Neuron (in vitro differentiated cells): ENCODE measurements around the gene ROBO1.

Experiments used
- H2AFZ ChIP-seq: one replicate; pipeline ENCODE4 v1.6.1; 2013; ENCODE audit warnings: low read depth, mild to moderate bottlenecking, inconsistent platforms, low read length, moderate library complexity
- H3K27me3 ChIP-seq: one replicate; pipeline ENCODE4 v1.6.1; 2013; ENCODE audit warnings: low read length; ENCODE audit not compliant: insufficient read depth
- H3K36me3 ChIP-seq: one replicate; pipeline ENCODE4 v1.6.1; 2013; ENCODE audit warnings: low read length; ENCODE audit not compliant: insufficient read depth
- H3K4me1 ChIP-seq: one replicate; pipeline ENCODE4 v1.6.1; 2013; ENCODE audit warnings: low read length; ENCODE audit not compliant: insufficient read depth
- H3K4me3 ChIP-seq: 2 replicates; pipeline ENCODE4 v1.5.1; 2013; ENCODE audit warnings: mild to moderate bottlenecking, low read length, moderate library complexity
- H3K9me3 ChIP-seq: one replicate; pipeline ENCODE4 v1.6.1; 2013; ENCODE audit warnings: low read length

Gene ROBO1

DNA sequence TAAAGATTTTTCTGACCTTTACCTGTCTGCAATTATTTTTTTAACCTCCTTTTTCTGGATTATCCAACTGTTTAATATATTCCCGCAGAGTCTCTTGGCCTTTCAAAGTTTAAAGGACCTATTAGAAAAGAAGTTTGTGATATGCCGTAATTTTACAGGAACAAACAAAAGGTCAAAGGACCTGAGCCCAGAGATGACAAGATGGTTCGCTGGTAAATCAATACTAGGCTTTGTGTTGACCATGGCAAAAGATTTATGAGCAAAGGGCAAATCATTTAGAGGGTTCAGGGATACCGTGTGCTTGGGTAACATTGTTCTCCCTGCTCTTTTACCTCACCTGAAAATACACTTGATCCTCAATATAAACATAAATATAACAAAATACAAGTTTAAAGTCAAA lies 923.5 kb downstream of the ROBO1 start:
- no peak overlapping the region for H2AFZ ChIP-seq
- H3K4me3 ChIP-seq: no peak overlapping the region
- no peaks in the 10 kb centered on the region for H3K36me3 ChIP-seq
- peaks cover 4% of the 10 kb centered on the region for H3K4me1 ChIP-seq
- H3K9me3 ChIP-seq: no peaks in the 10 kb centered on the region
- H3K27me3 ChIP-seq: no peaks in the 10 kb centered on the region

DNA sequence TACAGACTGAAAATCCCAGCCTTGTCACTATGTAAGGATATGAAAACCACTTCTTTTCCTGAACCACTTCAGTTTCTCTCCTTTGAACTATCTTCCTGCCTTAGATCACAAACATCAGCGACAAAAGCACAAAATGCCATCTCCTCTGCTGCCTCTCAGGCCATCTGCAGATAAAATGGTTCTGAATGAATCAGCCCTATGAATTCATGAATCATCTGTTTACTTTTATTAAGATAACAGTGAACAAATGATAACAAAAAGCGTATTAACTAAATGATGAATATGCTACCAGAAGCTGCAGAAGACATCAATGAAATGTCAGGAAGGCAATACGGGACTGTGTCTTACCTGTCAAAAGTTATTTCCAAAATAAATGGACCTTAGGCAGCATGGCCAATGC lies 928.1 kb downstream of the ROBO1 start:
- Histone ChIP-seq H2AFZ (no peak overlapping the region), H3K9me3 (no peaks in the 10 kb centered on the region), H3K4me1 (peaks cover 4% of the 10 kb centered on the region), H3K27me3 (no peaks in the 10 kb centered on the region), H3K36me3 (no peaks in the 10 kb centered on the region), H3K4me3 (no peak overlapping the region)

DNA sequence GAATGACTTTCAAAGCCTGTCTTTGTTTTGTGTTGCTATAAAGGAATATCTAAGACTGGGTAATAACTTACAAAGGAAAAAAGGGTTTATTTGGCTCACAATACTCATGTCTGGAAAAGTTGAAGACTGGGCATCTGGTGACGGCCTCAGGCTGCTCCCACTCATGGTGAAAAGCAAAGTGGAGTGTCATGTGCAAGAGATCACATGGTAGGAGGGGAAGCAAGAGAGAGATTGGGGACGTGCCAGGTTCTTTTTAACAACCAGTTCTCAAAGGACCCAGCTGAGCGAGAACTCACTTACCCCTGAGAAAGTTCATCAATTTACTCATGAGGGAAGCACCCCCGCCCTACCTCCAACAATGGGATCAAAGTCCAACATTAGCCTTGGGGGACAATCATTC lies 929.4 kb downstream of the ROBO1 start:
- Histone ChIP-seq H3K9me3 (no peaks in the 10 kb centered on the region), H3K4me1 (peaks cover 4% of the 10 kb centered on the region), H3K36me3 (no peaks in the 10 kb centered on the region), H3K4me3 (no peak overlapping the region), H2AFZ (no peak overlapping the region), H3K27me3 (no peaks in the 10 kb centered on the region)

DNA sequence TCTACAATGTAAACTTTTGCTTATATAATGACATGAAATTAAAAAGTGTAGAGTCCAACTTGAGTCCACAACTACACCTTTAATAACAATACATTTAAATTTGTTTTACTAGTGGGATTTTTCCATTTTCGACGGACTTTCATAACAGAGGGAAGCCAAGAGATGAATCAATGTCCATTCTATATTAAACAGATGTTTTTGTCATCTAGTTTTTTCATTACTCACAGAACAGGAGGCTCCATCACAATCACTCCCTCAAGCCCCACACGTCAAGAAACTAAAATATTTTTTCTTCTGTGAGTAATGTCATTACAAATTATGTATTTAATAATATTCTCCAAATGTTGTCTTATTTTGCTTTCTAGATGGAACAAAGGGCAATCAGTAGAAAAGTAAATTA lies 932.9 kb downstream of the ROBO1 start:
- H3K9me3 ChIP-seq: no peaks in the 10 kb centered on the region
- no peaks in the 10 kb centered on the region for H3K27me3 ChIP-seq
- no peaks in the 10 kb centered on the region for H3K36me3 ChIP-seq
- H3K4me3 ChIP-seq: no peak overlapping the region
- H3K4me1 ChIP-seq: peaks cover 3% of the 10 kb centered on the region
- H2AFZ ChIP-seq: no peak overlapping the region

DNA sequence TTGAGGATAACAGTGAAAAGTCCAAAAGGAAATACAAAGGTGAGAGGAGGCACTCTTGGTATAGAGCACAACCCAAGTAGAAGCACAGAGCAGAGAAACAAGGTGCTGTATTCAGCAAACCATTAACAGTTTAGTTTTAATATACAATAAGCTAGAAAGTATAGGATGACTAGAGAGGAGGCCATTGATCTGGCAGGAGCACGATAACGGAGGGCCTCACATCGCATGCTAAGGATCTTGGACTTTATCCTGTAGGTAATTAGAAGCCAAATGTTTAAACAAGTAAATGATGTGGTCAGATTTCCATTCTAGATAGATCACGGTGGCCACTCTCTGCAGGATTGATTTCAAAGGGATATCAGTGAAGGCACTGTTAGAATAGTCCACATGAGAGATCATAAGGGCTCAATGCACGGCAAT lies 935.0 kb downstream of the ROBO1 start:
- Histone ChIP-seq H3K27me3 (no peaks in the 10 kb centered on the region), H2AFZ (no peak overlapping the region), H3K4me3 (no peak overlapping the region), H3K4me1 (no peaks in the 10 kb centered on the region), H3K9me3 (no peaks in the 10 kb centered on the region), H3K36me3 (no peaks in the 10 kb centered on the region)

DNA sequence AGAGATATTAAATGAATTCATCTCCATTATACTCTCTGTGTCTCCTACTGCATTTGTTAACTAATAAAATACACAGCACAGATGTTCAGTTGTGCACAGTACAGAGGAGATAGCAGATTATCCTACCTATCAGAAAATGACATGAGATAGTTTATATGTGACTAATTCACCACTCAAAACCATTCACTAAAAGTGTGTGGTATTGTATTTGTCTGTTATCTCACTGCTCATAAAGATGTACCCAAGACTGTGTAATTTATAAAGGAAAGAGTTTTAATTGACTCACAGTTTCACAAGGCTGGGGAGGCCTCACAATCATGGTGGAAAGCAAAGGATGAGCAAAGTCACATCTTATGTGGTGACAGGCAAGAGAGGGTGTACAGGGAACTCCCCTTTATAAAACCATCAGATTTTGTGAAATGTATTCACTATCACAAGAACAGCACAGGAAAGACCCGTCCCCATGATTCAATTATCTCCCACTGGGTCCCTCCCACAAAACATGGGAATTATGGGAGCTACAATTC lies 936.3 kb downstream of the ROBO1 start:
- H3K9me3 ChIP-seq: no peaks in the 10 kb centered on the region
- H3K27me3 ChIP-seq: no peaks in the 10 kb centered on the region
- H3K4me3 ChIP-seq: no peak overlapping the region
- no peak overlapping the region for H2AFZ ChIP-seq
- no peaks in the 10 kb centered on the region for H3K4me1 ChIP-seq
- H3K36me3 ChIP-seq: no peaks in the 10 kb centered on the region

DNA sequence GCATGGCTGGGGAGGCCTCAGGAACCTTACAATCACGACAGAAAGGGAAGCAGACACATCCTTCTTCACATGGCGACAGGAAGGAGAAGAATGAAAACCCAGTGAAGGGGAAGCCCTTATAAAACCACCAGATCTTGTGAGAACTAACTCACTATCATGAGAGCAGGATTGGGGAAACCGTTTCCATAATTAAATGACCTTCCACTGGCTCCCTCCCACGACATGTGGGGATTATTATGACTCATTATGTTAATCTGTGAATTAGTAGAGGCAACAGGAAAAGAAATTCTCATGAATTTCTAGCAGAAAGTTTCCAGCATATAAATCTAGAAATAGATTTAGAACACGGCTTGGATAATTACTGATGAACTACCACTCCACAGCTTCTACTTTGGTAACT lies 937.3 kb downstream of the ROBO1 start:
- no peaks in the 10 kb centered on the region for H3K36me3 ChIP-seq
- H2AFZ ChIP-seq: no peak overlapping the region
- H3K4me3 ChIP-seq: no peak overlapping the region
- H3K27me3 ChIP-seq: no peaks in the 10 kb centered on the region
- no peaks in the 10 kb centered on the region for H3K4me1 ChIP-seq
- H3K9me3 ChIP-seq: no peaks in the 10 kb centered on the region

DNA sequence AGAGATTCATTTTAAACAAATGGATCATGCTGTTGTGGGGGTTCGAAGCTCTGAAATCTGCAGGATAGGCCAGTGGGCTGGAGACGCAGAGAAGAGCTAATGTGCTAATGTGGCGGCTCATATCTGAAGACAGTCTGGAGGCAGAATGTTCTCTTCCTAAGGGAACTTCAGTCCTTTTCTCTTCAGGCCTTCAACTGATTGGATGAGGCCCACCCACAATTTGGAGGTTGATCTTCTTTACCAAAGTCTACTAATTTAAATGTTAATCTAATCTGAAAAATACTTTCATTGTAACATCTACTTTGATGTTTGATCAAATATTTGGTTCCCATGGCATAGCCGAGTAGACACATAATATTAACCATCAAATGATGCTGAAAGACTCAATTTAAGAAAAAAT lies 940.2 kb downstream of the ROBO1 start:
- H3K36me3 ChIP-seq: no peaks in the 10 kb centered on the region
- H3K4me3 ChIP-seq: no peak overlapping the region
- H3K4me1 ChIP-seq: peaks cover 6% of the 10 kb centered on the region
- H3K27me3 ChIP-seq: no peaks in the 10 kb centered on the region
- H2AFZ ChIP-seq: no peak overlapping the region
- no peaks in the 10 kb centered on the region for H3K9me3 ChIP-seq

DNA sequence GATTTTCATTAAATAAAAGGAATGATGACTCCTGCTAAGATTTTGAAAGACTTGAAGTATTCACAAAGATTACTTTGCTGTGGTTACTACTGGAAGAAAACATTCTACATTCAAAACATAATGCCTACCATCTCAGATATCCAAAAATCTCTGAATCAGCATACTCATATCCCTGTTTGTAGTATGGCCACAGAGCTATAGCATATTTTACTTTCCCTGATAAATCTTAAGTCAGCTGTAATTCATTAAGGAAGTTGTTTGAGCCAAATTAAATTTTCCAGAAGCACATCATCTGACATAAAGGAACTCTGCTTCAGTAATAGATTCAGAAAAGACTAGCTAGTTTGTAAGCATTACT lies 942.0 kb downstream of the ROBO1 start:
- Histone ChIP-seq H3K36me3 (no peaks in the 10 kb centered on the region), H3K4me3 (no peak overlapping the region), H3K27me3 (no peaks in the 10 kb centered on the region), H2AFZ (no peak overlapping the region), H3K9me3 (no peaks in the 10 kb centered on the region), H3K4me1 (peaks cover 7% of the 10 kb centered on the region)

DNA sequence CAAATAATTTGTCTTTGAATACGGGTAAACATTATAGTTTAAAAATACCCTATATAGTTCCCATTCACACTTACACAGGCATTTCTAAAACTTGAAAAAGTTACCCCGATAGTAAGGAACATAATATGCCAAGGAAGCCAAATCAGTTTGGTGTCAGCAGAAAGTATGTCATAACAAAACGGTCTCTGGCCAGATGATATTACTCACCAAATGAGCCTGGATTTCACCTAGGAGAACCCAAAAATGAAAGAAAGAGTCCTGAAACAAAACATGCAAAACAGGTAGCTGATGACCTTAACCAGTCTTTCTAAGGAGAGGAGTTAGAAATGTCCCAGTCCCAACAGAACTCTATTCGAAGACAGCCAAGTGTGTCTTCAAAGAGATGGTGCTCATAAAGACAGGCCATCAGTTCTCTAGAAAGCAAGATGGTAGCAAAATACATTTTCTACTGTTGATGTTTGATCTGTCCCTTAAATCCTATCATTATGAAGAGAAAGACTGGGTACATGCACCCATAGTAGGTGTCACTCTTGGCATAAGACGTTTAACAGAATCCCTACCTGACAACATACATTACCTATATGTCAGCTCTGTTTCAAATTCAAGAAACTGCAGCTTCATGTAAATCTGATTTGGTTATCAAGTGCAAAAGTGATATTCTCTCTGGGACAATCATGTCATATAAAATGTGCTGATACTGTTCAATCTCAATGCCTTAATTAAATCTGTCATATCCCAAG lies 942.5 kb downstream of the ROBO1 start:
- H3K36me3 ChIP-seq: no peaks in the 10 kb centered on the region
- no peak overlapping the region for H3K4me3 ChIP-seq
- H3K4me1 ChIP-seq: peaks cover 7% of the 10 kb centered on the region
- H3K9me3 ChIP-seq: no peaks in the 10 kb centered on the region
- no peaks in the 10 kb centered on the region for H3K27me3 ChIP-seq
- no peak overlapping the region for H2AFZ ChIP-seq

DNA sequence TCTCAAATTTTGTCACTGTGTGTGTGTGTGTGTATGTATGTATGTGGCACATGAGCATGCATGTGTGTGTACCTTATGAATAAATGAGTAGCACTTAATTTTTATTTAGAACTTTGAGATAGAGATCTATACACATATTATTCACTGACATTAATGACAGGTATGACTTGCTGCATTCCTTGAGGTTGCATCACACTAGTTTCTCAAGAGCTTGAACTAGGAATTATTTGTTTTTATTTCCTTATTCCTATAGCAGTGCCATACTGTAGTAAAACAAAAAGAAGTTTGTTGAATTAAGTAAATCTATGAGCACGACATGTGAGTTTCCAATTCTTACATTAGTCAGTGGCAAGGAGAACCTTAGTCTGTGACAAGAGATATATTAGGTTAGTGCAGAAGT lies 943.9 kb downstream of the ROBO1 start:
- H2AFZ ChIP-seq: no peak overlapping the region
- H3K27me3 ChIP-seq: no peaks in the 10 kb centered on the region
- H3K9me3 ChIP-seq: no peaks in the 10 kb centered on the region
- peaks cover 7% of the 10 kb centered on the region for H3K4me1 ChIP-seq
- H3K36me3 ChIP-seq: no peaks in the 10 kb centered on the region
- H3K4me3 ChIP-seq: no peak overlapping the region

DNA sequence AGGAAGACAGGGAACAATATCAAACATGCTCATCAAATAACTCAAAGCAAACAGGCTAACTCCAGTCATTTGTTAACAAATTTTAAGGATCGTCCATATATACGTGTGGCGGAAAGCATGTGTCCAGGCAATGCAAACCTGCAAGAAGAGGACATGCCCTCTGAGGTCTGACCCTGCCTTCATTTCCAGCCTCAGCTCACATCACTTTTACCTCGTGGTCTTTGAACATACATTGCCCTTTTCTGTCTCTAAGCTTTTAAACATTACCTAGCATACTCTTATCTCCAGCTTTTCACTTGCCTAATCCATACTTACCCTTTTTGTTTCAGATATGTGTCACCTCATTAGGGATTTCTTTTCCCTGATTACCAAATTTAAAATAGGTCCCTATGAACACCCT lies 944.4 kb downstream of the ROBO1 start:
- Histone ChIP-seq H3K27me3 (no peaks in the 10 kb centered on the region), H2AFZ (no peak overlapping the region), H3K4me1 (peaks cover 7% of the 10 kb centered on the region), H3K36me3 (no peaks in the 10 kb centered on the region), H3K9me3 (no peaks in the 10 kb centered on the region), H3K4me3 (no peak overlapping the region)

DNA sequence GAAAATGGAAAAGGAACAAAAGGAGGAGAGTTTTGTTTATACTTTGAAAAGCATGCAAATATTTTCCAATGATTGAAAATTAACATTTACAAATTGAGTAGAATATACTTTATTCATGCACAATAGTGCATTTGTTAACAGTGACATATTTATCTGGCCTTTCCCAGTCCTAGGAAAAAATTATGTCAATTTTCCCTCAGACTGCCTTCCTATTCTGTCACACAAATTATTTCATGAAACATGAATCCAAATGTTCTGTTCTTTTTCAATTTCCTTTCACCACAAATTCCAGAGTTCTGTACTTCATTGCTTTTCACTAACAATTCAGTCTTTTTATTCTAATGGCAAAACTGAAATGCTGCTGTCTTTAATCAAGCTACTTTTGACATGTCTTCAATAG lies 945.1 kb downstream of the ROBO1 start:
- Histone ChIP-seq H3K36me3 (no peaks in the 10 kb centered on the region), H3K9me3 (no peaks in the 10 kb centered on the region), H2AFZ (no peak overlapping the region), H3K4me1 (peaks cover 7% of the 10 kb centered on the region), H3K27me3 (no peaks in the 10 kb centered on the region), H3K4me3 (no peak overlapping the region)

DNA sequence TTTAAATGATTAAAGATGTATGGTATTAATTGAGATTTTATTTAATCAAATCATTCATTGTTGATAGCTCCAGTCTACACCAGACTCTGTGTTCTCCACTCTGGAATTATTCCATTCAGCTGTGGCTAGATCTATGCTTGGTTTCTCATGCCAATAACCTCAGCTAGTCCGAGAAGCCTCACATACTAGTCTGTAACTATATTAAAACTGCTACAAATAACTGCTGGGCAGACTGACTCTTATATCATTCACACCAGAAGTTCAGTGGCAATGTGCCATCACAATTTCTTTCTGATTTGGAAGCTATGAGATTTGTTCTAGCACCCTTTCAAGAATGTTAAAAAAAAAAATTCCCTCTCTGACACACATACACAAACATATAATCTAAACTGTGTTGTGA lies 947.3 kb downstream of the ROBO1 start:
- H3K4me3 ChIP-seq: no peak overlapping the region
- no peaks in the 10 kb centered on the region for H3K9me3 ChIP-seq
- peaks cover 7% of the 10 kb centered on the region for H3K4me1 ChIP-seq
- no peak overlapping the region for H2AFZ ChIP-seq
- H3K27me3 ChIP-seq: no peaks in the 10 kb centered on the region
- no peaks in the 10 kb centered on the region for H3K36me3 ChIP-seq
